AML-193 (cell line): ENCODE data around the gene CBFA2T3.

Experiments used
- DNase-seq, 2 experiments: peaks; one replicate each; lab custom pipeline; 2025; lab: John Stamatoyannopoulos, UW

Gene CBFA2T3

DNA sequence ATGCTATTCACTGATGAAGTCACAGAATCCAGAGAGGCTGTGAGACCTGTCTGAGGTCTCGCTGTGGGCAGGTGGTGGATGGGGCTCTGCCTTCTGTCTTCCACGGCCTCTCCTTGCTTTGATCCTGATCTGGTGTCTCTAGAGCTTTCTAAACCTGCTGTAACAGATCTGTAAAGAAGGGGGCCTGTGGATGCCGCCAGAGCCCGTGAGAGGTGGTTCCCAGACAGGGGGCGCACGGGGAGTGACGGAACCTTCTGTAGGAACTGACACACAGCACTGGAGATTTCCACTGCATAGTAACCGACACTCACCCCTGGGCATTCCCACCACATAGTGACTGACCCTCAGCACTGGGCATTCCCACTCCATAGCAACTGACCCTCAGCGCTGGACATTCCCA lies 16.0 kb downstream of the CBFA2T3 start:
- DNase-seq, result no peak

DNA sequence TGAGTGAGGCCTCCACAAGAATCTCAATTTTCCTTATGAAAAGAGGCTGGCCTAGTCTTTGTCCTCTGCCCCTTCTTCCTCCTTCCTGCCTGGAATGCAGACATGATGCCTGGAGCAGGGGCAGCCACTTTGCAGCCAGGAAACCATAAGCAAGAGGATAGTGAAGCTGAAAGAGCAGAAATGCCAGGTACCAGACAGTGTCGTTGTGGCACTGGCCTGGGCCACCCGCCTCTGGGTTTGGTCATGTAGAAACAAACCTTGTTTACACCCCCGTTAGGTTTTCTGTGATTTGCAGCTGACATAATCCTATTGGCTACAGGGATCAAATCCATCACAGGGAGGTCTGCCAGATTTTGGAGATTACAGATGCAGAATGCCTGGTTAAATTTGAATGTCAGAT lies 16.5 kb downstream of the CBFA2T3 start:
- DNase-seq, result no peak

DNA sequence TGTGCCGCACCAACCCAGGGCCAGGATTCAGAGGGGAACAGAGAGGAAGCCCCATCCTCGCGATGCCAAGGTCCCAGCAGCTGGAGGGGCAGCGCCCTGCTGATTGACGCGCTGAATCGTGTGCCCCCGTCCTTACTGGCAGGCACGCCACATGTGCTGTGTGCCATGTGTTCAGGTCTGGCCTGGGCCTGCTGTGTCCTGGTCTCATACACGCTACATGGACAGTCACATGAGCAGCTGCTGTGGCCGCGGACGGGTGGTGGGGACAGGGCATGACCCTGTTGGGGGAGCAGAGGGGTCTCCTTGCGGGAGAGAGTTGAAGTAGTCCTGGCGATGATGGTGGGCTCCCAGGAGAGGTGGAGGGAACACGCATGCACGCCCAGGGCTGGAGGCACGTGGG lies 18.0 kb downstream of the CBFA2T3 start:
- no peak for DNase-seq

DNA sequence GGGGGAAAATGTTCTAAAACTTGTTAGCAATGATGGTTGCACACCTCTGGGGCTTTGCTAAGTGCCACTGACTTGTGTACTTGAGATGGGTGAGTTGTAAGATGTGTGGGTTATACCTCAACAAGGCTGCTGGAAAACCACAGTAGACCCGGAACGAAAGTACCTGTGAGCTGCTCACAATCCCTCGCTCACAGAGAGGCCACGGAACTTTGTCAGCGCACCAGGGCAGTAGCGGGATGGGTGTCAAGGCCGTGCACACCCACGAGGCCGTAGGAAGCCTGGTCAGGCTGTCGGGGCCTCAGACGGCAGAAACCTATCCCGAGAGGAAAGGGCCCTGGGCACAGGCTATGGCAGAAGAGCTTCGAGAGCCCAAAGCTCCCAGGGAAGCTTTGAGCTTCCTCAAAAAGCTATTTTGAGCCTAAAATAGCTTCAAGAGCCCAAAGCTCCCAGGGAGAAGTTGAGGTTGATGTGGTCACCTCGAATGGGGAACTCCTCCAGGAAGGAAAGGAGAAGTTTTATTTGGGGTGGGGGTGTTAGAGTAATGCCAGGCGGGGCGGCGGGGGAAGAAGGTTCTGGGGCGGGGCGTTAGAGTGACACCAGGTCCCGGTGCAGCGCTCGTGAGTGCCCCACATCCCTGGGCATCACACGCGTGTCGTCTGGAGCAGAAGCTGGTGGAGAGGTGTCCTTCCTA lies 19.0 kb downstream of the CBFA2T3 start:
- DNase-seq, result peak; percentile 79

DNA sequence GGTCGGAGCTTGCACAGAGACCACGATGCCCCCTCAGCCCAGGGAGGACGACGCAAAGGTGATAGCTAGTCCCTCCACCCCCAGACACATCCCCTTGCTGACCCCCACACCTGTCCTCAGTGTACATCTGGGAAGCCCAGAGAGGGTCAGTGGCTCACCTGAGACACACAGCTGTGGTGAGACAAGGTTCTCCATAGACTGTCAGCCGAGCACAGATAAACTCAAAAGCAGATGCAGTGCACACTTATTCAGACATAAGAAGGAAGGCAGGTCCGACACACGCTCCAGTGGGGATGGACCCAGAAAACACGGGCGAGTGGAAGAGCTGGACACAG lies 19.6 kb downstream of the CBFA2T3 start:
- no peak for DNase-seq

DNA sequence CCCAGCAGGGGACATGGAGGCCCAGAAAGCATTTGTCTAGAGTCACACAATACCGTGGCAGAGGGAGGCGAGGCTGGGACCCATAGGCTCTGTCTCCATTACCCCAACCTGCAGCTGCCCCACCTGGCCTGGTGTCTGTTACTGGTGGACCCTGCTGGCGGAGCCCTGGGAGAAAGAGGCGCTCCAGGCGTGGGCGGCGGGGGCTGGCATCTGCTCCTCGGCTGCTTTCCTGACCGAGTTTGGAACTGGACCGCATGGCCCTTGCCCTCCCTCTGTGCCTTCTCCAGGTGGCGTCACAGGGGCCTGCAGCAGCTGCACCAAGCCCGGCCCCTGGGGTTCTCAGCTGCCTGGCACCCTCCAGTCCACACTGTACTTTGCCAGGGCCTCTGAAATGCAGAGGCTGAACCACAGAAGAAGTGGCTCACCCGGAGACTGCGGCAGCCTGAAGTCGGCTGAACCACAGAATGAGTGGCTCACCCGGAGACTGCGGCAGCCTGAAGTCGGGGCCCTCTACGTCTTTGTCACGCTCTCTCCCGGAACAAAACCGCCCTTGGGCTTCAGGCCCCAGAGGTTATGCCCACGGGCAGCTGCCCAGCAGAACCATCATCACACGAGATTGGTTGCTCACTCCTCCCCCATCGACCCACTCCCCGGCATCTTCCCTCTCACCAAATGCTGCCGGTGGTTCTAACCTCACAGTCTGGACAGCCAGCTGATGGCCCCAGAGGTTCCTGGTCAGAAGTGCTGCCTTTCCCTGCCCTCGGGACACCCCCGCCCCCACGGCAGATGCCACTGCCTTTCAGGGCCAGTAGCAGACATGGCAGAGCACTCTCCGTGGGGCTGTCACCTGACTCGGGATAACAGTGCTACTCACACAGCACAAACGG lies 20.2 kb downstream of the CBFA2T3 start:
- DNase-seq, result no peak

GRCh38 chr16:88955906-88956305 lies 21.1 kb downstream of the CBFA2T3 start:
- no peak for DNase-seq

GRCh38 chr16:88953003-88953690 lies 23.9 kb downstream of the CBFA2T3 start:
- no peak for DNase-seq

DNA sequence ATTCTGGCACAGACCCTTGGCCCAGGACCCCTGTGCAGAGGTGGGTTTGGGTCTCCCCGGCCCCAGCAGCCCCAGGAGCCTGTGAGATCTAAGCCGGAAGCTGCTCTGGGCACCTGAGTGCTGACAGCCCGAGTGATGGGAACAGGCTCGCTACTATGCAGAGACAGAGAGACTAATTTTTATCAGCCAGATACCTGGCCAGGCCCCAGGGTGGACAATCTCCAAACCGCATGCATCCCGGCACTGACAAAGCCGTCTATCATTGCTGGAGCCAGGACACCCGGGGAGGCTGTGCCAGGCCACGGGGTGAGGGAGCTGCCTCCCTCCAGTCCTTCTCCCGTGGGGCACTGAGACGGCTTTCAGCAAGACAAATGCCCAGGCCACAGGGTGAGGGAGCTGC lies 25.0 kb downstream of the CBFA2T3 start:
- DNase-seq, result no peak

GRCh38 chr16:88951501-88951900 lies 25.5 kb downstream of the CBFA2T3 start:
- no peak for DNase-seq

- DNase-seq, result no peak
Observed at GRCh38 chr16:88948781-88949490, 28.1 kb downstream of the CBFA2T3 start.

- no peak for DNase-seq
Observed at GRCh38 chr16:88945473-88945872, 31.5 kb downstream of the CBFA2T3 start.

DNA sequence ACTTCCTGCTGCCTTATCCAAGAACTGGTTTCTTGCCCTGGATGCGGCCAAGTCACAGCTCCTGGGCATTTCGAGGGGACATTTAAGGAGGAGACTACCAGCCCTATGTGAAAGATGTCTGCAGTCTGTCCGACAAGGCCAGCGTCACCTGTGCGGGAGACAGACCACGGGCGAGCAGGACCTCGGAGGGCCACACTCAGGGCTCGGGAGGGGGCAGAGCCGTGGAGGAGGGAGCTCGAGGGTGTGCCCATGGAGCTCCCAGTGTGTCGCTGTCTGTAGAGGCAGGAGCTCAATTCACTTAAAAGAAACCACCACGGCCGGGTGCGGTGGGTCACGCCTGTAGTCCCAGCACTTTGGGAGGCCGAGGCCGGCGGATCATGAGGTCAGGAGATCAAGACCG lies 33.3 kb downstream of the CBFA2T3 start:
- no peak for DNase-seq

DNA sequence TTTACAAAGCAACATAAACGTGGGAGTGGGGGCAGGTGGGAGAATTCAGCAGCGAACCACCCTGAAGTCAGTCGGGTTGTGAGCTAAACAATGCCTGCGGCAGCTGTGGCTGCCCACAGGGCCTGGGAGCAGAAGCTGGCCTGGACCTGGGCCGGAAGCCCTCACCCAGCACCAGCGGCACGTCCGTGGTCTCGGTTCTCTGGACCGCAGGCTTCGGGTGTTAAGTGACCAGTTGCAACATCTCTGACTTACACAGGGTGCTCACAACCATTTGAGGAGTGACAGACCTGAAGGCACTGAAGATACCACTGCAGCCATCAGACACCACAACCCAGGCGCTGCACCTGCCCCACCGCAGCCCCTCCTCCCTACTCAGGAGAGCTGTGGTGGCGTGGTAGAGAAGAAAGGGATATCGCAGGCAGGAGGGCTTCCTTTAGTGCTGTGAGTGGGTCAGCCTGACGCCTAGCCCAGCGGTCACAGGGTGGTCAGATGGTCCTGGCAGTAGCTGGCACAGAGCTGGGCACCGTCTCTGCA lies 33.8 kb downstream of the CBFA2T3 start:
- no peak for DNase-seq

DNA sequence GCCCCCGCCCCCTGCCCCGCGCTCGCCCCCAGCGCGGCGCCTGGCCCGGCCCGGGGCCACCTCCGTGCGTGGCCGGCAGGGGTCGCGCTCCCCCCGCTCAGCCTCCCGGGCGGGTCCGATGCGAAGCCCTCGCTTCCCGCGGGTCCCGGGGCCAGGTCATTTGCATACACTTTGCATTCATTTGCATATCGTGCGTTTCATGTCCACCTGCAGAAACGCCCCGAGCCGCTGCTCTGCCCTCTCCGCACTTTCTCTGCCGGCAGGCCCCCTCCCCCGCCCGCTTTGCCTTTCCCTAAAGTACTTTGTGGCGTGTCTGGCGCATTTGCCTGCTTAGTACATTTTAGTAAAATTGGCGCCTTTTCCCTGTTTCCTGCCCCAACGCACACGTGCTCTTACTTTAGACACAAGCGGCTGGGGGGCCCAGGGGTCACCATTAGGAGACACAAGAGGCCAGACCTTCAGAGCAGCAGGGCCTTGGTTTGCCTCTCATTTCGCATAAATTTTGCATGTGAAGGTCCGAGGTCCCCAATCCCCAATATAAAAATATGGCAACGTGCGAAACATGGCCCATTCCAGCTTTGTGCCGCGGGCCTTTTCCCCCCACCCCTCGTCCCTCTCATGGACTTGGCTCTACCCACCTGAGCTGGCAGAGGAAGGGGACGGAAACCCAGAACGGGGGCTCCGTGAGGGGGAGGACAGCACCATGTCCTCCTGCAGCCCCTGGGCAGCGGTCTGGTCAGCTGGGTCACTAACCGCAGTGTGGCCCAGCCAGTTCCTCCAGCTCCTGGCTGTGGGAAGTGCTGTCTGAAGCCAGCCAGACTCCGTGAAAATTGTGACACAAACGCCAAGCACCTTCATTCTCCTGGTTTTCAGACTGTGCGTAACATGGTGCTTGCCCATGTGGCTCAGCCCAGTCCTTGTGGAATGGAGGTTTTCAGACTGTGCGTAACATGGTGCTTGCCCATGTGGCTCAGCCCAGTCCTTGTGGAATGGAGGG lies 34.8 kb downstream of the CBFA2T3 start:
- DNase-seq, result peak; percentile 13 to 22

DNA sequence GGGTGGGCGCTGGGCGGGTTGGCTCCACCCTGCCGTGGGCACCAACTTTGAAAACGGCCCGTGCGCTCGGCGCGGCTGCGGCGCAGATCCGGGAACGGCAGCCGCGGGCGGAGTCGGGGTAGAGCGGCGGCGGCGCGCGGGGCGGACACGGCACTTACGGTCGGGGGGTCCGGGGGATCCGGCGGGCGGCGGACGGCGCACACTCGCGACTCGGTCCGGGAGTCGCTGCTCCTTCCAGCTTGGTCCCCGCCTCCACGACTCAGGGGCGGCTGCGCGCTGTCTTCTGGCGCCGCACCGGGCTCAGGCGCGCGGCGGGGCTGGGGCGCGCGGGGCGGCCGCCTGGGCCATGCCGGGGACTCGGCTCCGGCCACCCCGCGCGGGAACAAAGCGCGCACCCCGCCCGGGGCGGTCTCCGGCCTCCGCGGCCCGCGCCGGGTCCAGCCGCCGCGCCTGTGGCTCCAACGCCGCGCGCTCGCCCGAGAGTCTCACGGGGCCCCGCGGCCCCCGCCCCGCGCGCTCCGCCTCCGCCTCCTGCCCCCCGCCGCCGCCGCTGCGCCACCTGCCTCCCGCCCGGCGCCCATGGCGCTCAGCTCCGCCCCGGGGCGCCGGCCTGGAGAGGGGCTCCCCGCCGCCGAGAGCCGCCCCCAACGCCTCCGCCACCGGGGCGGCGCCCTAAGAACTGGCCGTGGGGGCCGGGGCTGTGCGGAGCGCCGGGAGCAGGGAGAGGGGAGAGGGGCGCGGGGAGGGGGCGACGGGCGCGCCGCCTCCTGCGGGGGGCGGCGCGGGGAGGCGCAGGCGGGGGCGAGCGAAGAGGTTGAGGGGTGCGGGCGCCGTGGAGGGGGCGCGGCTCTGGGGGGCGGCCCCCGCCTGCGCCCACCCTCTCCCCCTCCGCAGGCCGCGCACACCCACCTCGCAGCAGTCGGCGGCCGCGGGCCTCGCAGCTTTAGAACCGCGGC lies 35.9 kb downstream of the CBFA2T3 start:
- peak in 1 of 2 experiments; percentile 14 for DNase-seq

- no peak for DNase-seq
Observed at GRCh38 chr16:88939972-88940861, 36.8 kb downstream of the CBFA2T3 start.

DNA sequence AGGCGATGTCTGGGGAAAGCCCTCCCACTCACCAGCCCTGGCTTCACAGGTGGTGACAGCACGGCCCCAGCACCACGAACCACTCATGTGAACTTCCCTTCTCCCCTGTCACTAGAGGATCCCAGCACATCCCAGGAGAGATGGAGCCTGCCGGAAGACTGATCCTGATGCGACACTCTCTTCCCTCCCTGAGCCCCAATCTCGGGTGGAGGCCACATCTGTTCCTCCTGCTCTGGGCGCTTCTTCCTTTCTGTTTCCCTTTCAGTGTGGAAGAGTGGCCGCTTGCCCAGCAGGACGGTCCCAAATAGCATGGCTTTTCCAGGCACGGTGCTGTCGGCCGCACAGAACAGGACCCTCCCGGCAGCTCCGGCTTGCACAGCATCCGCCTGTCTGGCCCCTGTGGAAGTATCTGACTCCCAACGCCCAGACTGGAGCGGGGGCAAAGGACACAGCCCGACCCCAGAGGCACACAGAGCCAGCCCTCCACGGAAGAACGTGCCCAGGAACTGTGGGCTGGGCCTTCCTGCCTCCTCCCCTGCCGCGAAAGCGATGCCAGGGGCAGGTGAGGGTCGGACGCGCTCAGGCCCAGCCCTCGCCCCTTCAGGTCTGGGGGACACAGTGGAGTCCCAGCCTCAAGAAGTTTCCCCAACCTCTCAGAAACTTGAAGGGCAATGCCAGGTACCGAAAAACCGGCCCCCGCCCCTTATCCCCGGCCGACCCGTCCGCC lies 37.6 kb downstream of the CBFA2T3 start:
- no peak for DNase-seq
